BJ (cell line): ENCODE results near the gene SETD2. TPM values are rescaled to one million over a fixed set of nuclear protein-coding genes. Genes with fewer than 3 reads are reported as not detected.

ENCODE experiments used
- CTCF ChIA-PET: fragments of 350-600 bp; formaldehyde crosslinking; extraction: SDS; loops from one replicate; lab custom pipeline; 2021; ENCODE audit warnings: antibody characterized with exemption, inconsistent platforms; lab: Yijun Ruan, JAX
- POLR2A ChIA-PET: fragments of 300-600 bp; sonication (Branson Sonifier 250); formaldehyde crosslinking; extraction: SDS; loops from one replicate; lab custom pipeline; 2021; ENCODE audit warnings: antibody characterized with exemption; lab: Charles Lee
- DNase-seq: peaks from one replicate; pipeline ENCODE4 v3.0.0-alpha.2; 2011; ENCODE audit warnings: low read depth
- H3K27me3 ChIP-seq: 2 replicates; pipeline ENCODE4 v1.6.0; 2011; ENCODE audit warnings: low read length; ENCODE audit not compliant: control insufficient read depth, insufficient read depth
- H3K36me3 ChIP-seq: 2 replicates; pipeline ENCODE4 v1.5.1; 2011; ENCODE audit warnings: low read length; ENCODE audit not compliant: control insufficient read depth, insufficient read depth
- H3K4me3 ChIP-seq: 2 replicates; pipeline ENCODE4 v1.5.1; 2011; ENCODE audit warnings: low read depth, mild to moderate bottlenecking, control low read depth, low read length
- CTCF ChIP-seq: IDR thresholded peaks from 2 replicates; pipeline ENCODE4 v1.5.1; 2011; ENCODE audit warnings: low read depth, mild to moderate bottlenecking, control low read depth, inconsistent platforms, low read length, moderate library complexity; ENCODE audit not compliant: insufficient read depth
- polyA plus RNA-seq: library from polyadenylated mRNA; depleted of rRNA; stranded (reverse); fragments of >200 nt; gene quantifications from 2 replicates; pipeline ENCODE4 v1.2.3, GENCODE V29; 2011

The SETD2 gene
- polyA plus RNA-seq, 1 experiment: 12.9 TPM

GRCh38 chr3:47007482-47008233 lies 156.3 kb downstream of the SETD2 start:
- ChIA-PET CTCF (interaction anchor here (0.6 to 1.3 kb wide), 4 partner anchors 10 to 303 kb away, joined by 3 to 5 read pairs (median 4); no protein-coding TSS in a partner anchor), POLR2A (no interaction called here)
- TF ChIP-seq CTCF: no peak

GRCh38 chr3:47007001-47007400 lies 156.9 kb downstream of the SETD2 start:
- ChIA-PET POLR2A (no interaction called here), CTCF (interaction anchor here (0.6 to 1.3 kb wide), 2 partner anchors 9 to 16 kb away, joined by 5 read pairs; no protein-coding TSS in a partner anchor)
- DNase-seq: no peak
- H3K36me3 ChIP-seq: peaks cover 6% of the 10 kb centered on the region
- no peak overlapping the region for H3K4me3 ChIP-seq
- no peaks in the 10 kb centered on the region for H3K27me3 ChIP-seq
- TF ChIP-seq CTCF: no peak

More at GRCh38 chr3:47007482-47008233, 156.3 kb downstream of the SETD2 start:
- H3K4me3 ChIP-seq: no peak overlapping the region
- H3K36me3 ChIP-seq: peaks cover 6% of the 10 kb centered on the region
- no peaks in the 10 kb centered on the region for H3K27me3 ChIP-seq
- no peak for DNase-seq

- ChIA-PET CTCF (interaction anchor here (1.3 to 1.5 kb wide), 2 partner anchors 8 to 11 kb away, joined by 5 read pairs; no protein-coding TSS in a partner anchor), POLR2A (no interaction called here)
- DNase-seq: no peak
- H3K36me3 ChIP-seq: peaks cover 8% of the 10 kb centered on the region
- H3K27me3 ChIP-seq: no peaks in the 10 kb centered on the region
- H3K4me3 ChIP-seq: no peak overlapping the region
- no peak for TF ChIP-seq CTCF
These were observed 157.7 kb downstream of the SETD2 start for GRCh38 chr3:47006145-47006651.

- H3K4me3 ChIP-seq: no peak overlapping the region
- DNase-seq: no peak
- ChIA-PET CTCF (interaction anchor here (1.5 kb wide), 1 partner anchor 12 kb away, joined by 5 read pairs; no protein-coding TSS in a partner anchor), POLR2A (no interaction called here)
- TF ChIP-seq CTCF: no peak
- peaks cover 8% of the 10 kb centered on the region for H3K36me3 ChIP-seq
- no peaks in the 10 kb centered on the region for H3K27me3 ChIP-seq
These were observed 158.4 kb downstream of the SETD2 start for GRCh38 chr3:47005212-47006144.
